ENCODE results near the gene A2M.

A2M gene

DNA sequence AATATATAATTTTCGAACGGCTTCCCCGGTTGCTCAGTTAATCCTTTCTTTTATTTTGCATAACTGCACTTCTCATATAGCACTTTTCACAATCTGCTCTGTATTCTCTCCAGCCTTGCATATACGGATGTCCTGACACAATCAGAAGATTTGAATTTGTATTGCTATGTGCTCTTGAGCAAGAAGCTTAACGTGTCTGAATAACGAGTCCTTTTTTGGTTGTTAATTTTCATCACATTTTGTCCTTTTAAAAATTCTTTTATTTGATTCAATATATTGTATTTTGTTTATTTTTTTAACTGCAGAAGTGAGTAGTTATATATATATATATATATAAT lies 17.6 kb downstream of the A2M start:
- DNase-seq, result no peak

DNA sequence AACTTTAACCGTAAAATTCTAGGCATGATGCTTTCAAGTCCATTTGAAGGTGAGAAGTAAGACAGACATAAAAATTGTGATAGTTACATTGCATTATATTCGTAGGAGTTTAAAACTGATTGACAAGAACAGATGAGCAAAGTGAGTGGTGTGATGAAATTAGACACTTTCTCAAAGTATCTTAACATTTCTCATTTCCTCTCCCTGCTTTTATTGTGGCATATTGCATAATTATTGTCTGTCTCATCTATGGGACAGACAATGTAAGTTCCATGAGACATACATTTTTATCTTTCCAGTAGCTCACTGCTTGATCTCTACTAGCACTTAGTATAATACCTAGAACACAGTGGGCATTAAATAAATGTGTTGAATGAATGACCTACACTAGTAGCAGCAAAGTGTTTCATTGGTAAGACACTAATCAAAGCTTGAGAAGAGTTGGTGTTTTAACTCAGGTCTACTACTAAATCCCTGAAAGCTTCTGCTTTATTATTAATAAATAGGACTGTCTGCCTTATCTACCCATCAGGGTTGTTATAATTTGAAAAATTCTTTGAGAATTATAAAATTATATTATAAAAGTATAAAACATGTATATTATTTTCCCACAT lies 19.0 kb downstream of the A2M start:
- DNase-seq, result no peak

DNA sequence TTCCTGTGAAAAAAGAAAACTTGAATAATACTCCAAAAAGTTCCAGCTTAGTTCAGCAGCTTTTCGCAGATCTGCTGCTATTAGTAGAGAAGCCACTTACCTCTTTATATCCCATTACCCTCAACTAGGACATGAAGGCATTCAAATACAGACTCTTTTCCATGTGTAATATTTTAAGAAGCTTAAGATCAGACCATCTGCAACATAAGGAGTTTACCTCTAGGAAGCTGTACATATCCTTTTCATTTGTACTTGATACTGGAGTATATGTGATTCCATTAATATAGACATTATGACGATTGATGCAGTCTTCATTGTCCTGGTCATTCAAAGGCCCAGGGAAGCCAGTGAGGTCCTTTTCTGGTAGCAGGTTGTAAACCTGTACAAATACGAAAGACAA lies 20.4 kb downstream of the A2M start:
- DNase-seq, result no peak

DNA sequence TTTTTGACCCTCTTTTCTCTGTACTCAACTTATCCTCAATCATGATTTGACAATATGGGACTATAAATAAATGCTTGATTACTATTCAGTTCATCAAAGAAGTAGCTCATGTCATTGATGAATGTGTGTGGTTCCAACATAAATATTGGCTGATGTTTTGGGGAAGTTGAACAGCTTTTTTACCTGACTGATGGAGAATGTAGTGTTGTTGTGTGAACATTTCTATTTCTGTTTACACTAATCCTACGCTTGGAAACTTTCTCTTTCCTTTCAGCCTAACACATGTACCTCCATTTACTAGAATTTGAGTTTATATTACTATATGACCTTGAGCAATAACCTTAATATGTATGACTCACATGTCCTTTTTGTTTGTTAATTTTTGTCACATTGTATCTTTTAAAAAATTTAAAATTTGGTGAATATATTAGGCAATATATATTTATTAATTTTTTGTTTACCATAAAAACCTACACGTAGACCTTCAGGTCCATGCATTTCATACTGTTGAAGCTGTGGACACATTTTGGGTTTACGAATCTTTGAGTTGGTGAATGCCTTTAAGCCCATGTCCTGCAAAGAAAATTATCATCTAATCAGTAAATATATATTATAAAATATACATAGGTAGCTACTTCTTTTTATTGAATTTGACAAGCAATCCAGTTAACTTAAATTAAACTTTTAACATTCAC lies 21.1 kb downstream of the A2M start:
- DNase-seq, result no peak

DNA sequence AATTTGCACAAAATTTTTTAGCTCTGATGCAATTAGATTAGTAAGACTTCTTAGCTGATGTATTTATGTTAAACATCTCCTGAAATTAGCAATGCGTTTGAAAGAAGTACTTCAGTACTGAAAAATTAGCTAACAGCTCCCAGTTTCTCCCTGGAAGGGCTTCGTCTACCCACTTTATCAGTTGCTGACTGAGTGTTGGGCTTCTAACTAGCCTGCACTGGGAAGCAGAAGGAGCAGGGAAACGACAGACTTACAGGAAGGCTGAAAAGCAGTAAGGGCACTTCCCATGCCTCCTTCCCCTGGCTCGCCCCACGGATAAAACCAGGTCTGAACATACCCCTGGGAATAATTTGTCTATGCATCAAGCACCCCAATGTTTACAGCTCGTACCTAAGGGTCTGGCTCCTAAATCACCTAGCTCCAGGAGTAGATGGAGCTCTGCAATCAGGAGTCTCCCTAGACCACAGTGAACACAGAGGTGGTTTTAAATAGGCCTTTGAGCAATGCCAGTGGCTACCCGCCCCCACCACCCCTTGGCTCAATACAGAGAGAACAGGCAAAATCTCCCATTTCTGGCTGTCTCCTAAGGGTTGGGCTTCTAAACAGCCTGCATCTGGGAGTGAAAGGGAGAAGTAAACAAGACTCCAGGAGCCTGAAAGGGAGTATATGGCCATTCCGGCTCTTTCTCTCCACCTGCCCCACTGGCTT lies 23.7 kb downstream of the A2M start:
- no peak for DNase-seq

DNA sequence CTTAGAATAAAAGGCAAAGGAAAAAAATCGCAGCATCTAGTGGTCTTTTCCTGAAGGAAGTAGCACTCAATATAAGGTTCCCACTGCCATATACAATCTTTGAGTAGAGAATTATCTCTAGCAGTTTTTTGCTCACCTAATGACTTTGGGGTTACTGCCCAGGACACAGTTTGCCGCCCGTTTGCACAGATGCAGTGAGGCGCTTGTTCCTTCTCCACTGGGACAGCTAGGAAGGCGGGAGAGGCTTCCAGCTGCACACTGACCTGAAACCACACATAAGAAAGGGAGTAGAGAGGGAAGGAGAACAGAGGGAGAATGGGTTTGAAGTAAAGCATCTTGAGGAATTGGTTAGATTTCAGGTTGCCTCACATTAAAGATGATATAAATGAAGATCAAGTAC lies 25.5 kb downstream of the A2M start:
- no peak for DNase-seq

DNA sequence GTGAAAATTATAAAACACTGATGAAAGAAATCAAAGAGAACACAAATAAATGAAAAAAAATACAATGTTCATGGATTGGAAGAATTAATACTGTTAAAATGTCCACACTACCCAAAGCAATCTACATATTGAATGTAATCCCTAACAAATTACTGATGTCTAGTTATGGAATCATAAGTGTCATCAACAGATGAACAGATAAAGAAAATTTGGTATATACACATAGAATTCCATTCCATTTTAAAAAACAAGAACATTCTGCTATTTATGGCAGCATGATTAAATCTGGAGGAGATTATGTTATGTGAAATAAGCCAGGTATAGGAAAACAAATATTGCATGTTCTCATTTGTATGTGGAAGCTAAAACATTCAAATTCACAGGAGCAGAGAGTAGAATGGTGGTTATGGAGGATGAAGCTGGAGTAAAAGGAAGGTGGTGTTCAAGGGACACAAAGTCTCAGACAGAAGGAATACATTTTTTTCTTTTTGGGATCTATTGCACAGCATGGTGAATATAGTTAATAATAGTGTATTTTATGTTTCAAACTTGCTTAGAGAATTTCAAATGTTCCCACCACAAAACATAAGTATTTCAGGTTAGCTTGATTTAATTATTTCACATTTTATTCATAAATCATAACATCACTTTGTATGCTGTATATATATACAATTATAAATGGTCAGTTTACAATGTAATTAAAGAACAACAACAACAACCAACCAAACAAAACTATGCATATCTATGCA lies 28.5 kb downstream of the A2M start:
- DNase-seq, result no peak

DNA sequence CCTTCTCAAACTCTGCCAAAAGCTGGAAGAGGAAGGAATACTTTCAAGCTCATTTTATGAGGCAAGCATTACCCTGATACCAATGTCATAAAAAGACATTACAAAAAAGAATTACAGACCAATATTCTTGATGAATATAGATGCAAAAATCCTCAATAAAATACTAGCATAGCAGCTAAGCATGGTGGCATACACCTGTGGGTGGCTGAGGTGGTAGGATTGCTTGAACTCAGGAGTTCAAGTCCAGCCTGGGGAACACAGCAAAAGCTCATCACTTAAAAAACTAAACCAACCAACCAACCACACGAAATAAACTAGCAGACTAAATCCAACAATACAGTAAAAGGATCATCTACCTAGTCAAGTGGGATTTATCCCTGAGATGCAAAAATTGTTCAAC lies 29.6 kb downstream of the A2M start:
- no peak for DNase-seq

DNA sequence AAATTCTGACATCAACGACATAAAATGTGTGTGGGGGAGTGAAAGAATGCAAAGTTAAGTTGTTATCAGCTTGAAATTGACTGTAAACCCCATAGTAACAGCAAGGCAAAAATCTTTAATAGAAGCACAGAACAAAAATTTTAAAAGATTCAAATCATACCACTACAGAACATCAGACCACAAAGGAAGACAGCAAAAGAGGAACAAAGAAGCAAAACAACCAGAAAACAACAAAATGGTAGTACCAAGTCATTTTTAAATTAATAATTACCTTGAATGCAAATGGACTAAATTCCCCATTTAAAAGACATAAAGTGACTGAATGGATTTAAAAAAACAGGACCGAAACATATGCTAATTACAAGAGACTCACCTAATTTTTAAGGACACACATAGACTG lies 31.3 kb downstream of the A2M start:
- DNase-seq, result no peak

DNA sequence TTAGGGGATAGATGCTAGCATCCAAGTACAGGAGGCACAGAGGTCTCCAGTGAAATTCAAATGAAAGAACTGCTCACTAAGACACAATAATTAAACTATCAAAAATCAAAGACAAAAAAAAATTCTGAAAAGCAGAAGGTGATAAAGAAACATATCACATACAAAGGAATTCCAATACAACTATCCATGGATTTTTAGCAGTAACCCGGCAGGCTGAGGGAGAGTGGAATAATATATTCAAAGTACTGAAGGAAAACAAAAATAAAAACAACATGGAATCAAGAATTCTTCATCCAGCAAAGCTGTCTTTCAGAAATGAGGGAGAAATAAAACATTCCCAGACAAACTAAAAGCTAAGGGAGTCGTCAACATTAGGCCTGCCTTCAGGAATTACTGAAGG lies 31.9 kb downstream of the A2M start:
- no peak for DNase-seq

DNA sequence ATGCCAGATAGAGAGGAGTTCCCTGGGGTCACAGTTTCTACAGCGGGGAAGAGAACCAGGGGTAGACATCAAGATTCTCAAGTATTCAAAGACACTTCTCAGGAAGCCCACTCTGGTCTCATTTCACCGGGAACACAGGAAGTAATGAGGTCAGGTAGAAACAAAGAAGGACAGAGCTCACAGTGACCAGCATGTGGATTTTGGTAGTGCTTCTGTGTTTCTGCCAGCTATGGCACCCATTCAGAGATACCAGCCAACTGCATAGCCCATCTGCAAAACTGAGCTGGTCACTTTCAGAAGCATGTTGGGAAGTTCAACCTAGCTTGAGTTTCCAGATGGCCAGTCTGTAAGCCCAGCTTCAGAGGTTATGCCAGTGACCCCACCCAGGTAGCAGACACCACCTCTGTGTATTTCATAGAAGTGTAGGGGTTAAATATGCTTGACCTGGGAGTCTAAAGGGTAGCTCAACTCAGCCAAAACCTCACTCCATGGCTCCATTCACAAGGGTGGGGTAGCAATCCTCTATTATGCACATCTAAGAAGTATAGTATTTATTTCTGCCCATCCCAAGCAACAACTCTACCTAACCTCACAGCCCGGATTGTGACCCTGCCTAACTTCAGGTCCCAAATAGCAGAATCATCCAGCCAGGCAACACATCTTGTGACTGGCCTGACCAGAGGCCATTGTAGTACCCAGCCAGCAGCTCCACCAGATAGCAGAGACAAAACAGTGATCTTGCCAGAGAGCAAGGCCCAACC lies 33.9 kb downstream of the A2M start:
- no peak for DNase-seq

DNA sequence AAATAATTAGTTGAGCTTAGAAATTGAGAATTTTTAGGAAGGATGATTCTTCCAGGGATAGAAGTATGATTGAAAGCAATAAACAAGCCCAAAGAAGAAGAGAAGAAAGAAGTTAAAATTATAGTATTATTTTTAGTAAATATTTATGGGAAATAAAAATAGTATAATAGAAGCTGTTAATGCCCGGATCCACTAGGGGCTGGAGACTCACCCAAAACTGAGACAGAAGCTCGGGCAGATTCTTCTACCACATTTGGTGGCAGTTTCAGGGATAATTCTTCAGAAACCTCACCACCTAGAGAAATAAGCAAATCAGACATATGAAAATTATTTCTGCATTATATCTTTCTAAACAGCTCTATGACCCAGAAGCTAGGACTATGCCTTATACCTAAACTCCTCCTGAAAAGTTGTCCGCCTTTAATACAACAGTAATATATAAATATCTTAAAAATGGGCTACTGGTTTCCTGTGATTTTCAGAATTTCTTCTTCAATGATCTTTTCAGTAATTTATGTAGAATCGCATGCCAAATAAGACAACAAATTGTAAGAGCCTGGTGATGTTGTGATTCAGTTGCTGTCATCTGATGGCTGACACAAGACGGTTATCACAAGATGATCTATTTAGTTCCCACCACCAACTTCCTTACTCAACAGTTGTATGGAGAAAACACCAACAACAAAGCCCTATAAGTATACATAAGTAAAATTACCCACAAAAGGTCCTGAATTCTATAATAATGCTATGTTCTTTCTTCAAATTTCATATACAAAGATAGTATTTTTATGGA lies 35.6 kb downstream of the A2M start:
- DNase-seq, result no peak

DNA sequence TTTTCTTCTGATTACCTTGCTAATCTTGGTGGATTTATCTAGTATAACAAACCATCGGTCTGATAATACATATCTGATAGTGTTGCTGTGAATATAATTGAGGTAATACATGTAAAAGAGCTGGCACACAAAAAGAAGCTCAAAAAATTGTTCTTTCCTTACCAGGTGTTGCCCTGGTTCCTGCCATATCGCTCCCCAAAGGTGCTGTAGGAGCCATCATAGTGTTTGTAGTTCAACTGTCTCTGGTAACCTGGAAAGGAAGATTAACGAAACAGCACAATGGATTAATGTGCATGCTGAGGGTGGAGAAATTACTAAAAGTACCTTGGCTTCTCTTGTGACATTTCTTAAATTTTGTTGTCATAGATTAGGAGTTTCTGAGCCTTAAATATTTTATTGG lies 36.6 kb downstream of the A2M start:
- no peak for DNase-seq

DNA sequence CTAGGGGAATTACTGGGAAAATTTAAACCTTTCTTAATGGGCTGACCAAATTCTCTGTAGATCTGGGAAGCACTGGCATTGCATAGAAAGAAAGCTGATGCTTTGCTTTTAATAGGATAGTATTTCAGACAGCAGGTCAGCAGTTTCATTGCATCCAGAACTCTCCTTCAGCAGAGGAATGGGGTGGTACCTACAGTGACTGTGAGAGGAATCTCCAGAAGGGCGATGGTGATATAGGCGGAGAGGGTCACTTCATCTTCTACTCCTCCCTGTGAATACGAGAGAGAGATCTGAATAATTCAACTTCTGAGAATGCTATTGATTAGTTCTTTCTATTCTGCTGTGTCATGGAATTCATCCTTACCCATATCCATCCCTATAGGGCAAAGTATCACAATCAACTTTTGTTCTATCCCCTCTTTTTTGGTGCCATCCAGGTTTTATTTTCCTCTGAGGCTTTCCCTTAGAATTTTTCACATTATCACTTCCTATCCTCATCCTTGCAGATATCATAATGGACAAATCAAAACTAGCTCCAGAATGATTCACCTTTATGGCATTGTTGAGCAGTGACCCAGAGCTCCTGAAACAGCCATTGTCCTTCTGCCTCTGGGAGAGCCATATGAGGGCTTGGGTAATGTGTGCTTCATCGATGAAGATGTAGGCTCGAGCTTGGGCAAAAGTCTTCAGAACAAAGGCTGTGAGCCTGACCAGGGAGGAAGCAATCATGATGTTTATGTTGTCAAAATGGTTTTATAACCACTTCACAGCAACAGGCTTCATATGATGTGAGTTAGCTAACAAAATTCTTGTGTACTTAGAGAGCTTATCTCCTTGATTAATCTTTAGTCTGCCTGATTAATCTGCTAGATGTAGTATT lies 38.3 kb downstream of the A2M start:
- DNase-seq, result no peak

DNA sequence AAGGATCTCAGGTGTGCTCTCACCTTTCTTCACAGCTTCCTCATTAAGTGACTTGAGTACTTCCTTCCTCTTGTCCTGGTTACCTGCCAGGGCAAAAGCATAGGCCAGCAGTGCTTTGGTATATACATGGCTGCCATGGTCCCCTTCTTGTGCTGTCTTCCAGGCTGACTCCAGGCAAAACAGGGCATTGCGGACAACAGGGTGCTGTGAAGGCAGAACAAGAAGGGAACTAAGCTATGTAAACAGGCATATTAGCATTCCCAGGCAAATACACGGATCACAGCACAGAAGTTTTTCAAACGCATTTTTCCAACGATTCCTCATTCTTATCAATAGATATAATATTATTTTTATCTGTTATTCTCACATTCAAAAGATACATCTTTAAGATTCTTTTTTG lies 39.0 kb downstream of the A2M start:
- DNase-seq, result no peak

DNA sequence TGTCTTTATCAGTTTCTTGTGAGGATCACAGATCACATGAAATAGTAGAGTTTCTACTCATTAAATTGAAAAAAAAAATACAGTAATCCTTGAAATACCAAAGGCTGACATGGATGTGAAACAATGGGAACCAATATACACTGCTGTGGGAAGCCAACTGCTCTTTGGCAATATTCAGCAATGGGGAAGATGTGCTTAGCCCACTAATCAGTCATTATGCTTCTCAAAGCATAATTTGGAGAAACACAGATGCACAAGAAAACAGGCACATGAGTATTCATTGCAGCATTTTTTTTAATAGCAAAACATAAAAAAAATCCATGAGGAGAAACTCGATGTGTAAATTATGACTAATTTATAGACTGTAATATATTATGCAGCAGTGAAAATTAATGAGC lies 40.6 kb downstream of the A2M start:
- DNase-seq, result no peak

DNA sequence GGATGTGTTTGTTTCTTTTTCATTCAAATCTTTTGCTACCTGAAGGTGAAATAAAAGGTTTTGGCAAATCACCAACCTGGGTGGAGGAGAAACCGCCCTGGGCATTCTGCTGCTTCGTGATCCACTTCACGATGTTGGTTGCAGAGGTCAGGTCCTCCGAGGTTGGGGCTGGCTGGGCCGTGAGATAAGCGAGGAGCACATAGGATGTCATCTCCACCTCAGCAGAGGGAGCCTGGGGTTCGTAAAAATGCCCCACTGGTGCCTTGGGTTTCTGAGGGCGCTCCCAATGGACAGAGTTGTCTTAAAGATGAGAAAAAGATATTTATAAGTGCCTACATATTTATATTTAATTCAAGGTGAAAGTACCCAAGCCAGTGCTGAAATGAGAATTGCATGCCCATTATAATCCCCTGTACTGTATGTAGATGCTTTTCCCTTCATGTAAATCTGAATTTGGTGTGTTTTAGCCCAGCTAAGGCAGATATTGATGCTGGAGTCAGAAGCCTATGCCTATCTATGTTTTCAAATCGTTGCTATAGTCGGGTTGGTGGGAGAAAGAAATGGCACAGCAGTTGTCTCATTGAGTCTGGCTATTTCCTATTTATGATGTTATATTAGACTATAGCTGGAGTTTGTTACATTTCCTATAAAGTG lies 41.1 kb downstream of the A2M start:
- DNase-seq, result no peak

DNA sequence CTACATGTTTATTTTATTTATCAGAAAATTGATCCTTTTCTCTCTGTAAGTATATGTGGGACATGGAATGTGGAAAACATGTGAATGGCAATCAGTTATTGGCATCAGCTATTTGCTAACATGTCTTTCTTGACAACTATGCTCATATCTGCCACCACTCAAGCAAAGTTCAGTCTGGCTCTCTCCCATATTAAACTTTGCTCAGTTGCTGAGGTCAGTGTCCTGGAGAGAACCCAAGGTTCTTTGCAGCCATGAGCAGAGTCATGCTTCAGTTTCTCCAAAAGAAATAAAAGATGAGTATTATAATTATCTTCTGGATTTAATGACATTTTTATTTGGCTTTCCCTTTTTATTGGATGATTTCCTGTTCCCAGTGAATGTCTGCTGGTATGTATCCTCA lies 42.6 kb downstream of the A2M start:
- no peak for DNase-seq

DNA sequence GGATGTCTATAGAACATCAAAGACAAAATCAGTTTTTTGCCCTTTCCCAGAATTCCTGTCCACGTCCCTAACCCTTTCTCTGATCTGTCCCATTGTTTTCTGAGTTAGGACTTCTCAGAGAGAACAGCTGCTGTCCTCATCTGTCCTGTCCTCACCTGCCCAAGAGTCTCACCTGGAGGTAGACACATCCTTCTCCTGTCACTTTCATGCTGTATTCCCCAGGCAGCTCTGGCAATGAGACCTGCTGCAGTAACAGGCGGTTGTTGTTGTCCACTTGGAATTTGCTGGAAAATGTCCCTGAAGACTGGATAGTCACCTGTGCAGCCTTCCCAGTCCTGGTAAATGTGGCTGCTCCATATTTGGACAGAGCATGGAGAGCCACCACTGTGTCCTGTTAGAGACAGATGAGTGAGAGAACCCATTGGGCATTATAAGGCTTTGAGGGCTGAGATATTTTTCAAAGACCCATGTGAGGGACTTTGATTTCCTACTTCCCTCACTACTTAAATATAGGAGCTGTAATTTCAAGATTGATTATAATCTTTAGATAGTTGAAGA lies 43.2 kb downstream of the A2M start:
- DNase-seq, result no peak

DNA sequence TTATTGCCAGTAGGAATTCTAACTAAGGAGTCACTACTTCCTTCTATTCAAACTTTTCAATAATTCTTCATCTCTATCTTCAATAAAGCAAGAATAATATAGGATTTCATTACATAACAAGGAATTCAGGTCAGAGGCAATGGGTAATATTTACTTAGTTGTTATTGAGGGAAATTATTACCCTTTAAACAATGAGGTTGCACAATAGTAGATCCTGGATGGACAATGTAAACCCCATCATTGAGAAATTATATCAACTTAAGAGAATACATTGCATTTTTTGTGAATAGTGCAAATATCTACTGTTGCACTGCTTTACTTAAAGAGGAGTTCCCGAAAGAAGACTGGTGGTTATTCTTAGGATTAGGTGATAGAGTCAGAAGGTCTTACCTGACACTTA lies 43.8 kb downstream of the A2M start:
- DNase-seq, result no peak

Data from GF-D8 (cell line).